Measurements from ENCODE around the gene FIGNL2. TPM values are rescaled to one million over a fixed set of nuclear protein-coding genes. Genes with fewer than 3 reads are reported as not detected.

The FIGNL2 gene
- total and polyA plus RNA-seq, 2 experiments from 2014 or later, result 1.1 to 5.2 TPM

DNA sequence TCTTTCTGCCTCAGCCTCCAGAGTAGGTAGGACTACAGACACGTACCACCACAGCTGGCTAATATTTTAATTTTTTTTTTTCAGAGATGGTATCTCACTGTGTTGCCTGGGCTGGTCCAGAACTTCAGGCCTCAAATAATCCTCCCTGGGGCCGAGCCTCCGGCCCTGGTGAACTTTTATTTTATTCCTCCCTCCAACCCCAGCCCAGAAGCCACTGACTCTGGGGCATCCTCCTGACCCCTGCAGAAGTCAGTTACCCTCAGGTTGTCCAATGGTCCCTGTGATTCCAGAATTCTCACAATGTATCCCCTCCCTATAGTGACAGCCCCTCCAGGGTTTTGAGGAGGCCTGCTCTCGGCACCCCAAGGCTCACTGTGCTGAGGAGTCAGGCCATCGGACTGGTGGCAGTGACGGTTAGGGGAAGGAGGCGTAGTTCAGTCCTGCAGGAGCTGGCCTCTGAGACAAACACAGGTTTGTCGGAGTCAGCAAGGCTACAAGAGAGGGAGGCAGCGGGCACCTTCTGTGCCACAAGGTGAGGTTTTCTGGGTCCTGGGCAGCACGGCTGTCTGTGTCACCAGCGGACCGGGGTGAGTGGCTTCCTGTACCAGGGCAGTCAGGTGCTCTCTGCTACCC, 19.4 kb upstream of the FIGNL2 start:
- no peaks in the 10 kb centered on the region for H3K9me2 ChIP-seq (ENCODE audit: insufficient read depth)
- peaks cover 40% of the 10 kb centered on the region for H3K27me3 Mint-ChIP-seq (ENCODE audit: insufficient read depth, low read depth, poor library complexity)
- peaks cover 68% of the 10 kb centered on the region for H3K4me1 Mint-ChIP-seq
- ATAC-seq (no peak), DNase-seq (ENCODE audit: low spot score) (no peak)
- TF ChIP-seq STAT1 (IDR thresholded peaks at IDR 0.05; ENCODE audit: unreplicated experiment) (no peak), POLR2AphosphoS5 (IDR thresholded peaks at IDR 0.05; ENCODE audit: low read depth) (no peak), EZH2 (IDR thresholded peaks at IDR 0.05; ENCODE audit: low read depth, unreplicated experiment) (no peak), JUNB (IDR thresholded peaks at IDR 0.05; ENCODE audit: unreplicated experiment) (no peak), NANOG (IDR thresholded peaks at IDR 0.05; ENCODE audit: borderline replicate concordance) (no peak), CREB1 (CRISPR knock-in tag; IDR thresholded peaks at IDR 0.05; ENCODE audit: low read depth) (no peak), ZNF114 (CRISPR knock-in tag; IDR thresholded peaks at IDR 0.05) (no peak), EZH2phosphoT487 (IDR thresholded peaks at IDR 0.05; ENCODE audit: unreplicated experiment) (no peak), ZNF331 (CRISPR knock-in tag; IDR thresholded peaks at IDR 0.05; ENCODE audit: low read depth) (no peak)
- TF ChIP-seq, protein P1, sequence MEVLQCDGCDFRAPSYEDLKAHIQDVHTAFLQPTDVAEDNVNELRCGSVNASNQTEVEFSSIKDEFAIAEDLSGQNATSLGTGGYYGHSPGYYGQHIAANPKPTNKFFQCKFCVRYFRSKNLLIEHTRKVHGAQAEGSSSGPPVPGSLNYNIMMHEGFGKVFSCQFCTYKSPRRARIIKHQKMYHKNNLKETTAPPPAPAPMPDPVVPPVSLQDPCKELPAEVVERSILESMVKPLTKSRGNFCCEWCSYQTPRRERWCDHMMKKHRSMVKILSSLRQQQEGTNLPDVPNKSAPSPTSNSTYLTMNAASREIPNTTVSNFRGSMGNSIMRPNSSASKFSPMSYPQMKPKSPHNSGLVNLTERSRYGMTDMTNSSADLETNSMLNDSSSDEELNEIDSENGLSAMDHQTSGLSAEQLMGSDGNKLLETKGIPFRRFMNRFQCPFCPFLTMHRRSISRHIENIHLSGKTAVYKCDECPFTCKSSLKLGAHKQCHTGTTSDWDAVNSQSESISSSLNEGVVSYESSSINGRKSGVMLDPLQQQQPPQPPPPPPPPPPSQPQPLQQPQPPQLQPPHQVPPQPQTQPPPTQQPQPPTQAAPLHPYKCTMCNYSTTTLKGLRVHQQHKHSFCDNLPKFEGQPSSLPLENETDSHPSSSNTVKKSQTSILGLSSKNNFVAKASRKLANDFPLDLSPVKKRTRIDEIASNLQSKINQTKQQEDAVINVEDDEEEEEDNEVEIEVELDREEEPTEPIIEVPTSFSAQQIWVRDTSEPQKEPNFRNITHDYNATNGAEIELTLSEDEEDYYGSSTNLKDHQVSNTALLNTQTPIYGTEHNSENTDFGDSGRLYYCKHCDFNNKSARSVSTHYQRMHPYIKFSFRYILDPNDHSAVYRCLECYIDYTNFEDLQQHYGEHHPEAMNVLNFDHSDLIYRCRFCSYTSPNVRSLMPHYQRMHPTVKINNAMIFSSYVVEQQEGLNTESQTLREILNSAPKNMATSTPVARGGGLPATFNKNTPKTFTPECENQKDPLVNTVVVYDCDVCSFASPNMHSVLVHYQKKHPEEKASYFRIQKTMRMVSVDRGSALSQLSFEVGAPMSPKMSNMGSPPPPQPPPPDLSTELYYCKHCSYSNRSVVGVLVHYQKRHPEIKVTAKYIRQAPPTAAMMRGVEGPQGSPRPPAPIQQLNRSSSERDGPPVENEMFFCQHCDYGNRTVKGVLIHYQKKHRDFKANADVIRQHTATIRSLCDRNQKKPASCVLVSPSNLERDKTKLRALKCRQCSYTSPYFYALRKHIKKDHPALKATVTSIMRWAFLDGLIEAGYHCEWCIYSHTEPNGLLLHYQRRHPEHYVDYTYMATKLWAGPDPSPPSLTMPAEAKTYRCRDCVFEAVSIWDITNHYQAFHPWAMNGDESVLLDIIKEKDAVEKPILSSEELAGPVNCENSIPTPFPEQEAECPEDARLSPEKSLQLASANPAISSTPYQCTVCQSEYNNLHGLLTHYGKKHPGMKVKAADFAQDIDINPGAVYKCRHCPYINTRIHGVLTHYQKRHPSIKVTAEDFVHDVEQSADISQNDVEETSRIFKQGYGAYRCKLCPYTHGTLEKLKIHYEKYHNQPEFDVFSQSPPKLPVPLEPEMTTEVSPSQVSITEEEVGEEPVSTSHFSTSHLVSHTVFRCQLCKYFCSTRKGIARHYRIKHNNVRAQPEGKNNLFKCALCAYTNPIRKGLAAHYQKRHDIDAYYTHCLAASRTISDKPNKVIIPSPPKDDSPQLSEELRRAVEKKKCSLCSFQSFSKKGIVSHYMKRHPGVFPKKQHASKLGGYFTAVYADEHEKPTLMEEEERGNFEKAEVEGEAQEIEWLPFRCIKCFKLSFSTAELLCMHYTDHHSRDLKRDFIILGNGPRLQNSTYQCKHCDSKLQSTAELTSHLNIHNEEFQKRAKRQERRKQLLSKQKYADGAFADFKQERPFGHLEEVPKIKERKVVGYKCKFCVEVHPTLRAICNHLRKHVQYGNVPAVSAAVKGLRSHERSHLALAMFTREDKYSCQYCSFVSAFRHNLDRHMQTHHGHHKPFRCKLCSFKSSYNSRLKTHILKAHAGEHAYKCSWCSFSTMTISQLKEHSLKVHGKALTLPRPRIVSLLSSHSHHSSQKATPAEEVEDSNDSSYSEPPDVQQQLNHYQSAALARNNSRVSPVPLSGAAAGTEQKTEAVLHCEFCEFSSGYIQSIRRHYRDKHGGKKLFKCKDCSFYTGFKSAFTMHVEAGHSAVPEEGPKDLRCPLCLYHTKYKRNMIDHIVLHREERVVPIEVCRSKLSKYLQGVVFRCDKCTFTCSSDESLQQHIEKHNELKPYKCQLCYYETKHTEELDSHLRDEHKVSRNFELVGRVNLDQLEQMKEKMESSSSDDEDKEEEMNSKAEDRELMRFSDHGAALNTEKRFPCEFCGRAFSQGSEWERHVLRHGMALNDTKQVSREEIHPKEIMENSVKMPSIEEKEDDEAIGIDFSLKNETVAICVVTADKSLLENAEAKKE (CRISPR knock-in tag; IDR thresholded peaks at IDR 0.05), result no peak
- TF ChIP-seq, protein P2, sequence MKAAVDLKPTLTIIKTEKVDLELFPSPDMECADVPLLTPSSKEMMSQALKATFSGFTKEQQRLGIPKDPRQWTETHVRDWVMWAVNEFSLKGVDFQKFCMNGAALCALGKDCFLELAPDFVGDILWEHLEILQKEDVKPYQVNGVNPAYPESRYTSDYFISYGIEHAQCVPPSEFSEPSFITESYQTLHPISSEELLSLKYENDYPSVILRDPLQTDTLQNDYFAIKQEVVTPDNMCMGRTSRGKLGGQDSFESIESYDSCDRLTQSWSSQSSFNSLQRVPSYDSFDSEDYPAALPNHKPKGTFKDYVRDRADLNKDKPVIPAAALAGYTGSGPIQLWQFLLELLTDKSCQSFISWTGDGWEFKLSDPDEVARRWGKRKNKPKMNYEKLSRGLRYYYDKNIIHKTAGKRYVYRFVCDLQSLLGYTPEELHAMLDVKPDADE (IDR thresholded peaks at IDR 0.05), result no peak
- TF ChIP-seq, protein P3, sequence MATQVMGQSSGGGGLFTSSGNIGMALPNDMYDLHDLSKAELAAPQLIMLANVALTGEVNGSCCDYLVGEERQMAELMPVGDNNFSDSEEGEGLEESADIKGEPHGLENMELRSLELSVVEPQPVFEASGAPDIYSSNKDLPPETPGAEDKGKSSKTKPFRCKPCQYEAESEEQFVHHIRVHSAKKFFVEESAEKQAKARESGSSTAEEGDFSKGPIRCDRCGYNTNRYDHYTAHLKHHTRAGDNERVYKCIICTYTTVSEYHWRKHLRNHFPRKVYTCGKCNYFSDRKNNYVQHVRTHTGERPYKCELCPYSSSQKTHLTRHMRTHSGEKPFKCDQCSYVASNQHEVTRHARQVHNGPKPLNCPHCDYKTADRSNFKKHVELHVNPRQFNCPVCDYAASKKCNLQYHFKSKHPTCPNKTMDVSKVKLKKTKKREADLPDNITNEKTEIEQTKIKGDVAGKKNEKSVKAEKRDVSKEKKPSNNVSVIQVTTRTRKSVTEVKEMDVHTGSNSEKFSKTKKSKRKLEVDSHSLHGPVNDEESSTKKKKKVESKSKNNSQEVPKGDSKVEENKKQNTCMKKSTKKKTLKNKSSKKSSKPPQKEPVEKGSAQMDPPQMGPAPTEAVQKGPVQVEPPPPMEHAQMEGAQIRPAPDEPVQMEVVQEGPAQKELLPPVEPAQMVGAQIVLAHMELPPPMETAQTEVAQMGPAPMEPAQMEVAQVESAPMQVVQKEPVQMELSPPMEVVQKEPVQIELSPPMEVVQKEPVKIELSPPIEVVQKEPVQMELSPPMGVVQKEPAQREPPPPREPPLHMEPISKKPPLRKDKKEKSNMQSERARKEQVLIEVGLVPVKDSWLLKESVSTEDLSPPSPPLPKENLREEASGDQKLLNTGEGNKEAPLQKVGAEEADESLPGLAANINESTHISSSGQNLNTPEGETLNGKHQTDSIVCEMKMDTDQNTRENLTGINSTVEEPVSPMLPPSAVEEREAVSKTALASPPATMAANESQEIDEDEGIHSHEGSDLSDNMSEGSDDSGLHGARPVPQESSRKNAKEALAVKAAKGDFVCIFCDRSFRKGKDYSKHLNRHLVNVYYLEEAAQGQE (IDR thresholded peaks at IDR 0.05; ENCODE audit: unreplicated experiment), result no peak
- TF ChIP-seq, protein P4, sequence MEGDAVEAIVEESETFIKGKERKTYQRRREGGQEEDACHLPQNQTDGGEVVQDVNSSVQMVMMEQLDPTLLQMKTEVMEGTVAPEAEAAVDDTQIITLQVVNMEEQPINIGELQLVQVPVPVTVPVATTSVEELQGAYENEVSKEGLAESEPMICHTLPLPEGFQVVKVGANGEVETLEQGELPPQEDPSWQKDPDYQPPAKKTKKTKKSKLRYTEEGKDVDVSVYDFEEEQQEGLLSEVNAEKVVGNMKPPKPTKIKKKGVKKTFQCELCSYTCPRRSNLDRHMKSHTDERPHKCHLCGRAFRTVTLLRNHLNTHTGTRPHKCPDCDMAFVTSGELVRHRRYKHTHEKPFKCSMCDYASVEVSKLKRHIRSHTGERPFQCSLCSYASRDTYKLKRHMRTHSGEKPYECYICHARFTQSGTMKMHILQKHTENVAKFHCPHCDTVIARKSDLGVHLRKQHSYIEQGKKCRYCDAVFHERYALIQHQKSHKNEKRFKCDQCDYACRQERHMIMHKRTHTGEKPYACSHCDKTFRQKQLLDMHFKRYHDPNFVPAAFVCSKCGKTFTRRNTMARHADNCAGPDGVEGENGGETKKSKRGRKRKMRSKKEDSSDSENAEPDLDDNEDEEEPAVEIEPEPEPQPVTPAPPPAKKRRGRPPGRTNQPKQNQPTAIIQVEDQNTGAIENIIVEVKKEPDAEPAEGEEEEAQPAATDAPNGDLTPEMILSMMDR (conservative IDR thresholded peaks at IDR 0.05; ENCODE audit: low read depth in 2 of 2), result no peak
- no peak overlapping the region for H2AFZ ChIP-seq
- H3K4me1 ChIP-seq (ENCODE audit: insufficient read depth), result peaks cover 65% of the 10 kb centered on the region
- H3K79me2 ChIP-seq (replicated peaks; ENCODE audit: insufficient read depth), result no peaks in the 10 kb centered on the region
- H3K36me3 Mint-ChIP-seq (ENCODE audit: low read depth), result no peaks in the 10 kb centered on the region
- H3K27me3 ChIP-seq (ENCODE audit: insufficient read depth), result peaks cover 49% of the 10 kb centered on the region
- no peak overlapping the region; the same call in 1 of the 2 replicates for H3K4me3 ChIP-seq
- H3K9me3 Mint-ChIP-seq, result no peaks in the 10 kb centered on the region; the same call in 2 of the 3 replicates
- H4K20me1 ChIP-seq (replicated peaks; ENCODE audit: insufficient read depth), result no peaks in the 10 kb centered on the region
- peaks cover 35% of the 10 kb centered on the region for H3F3A ChIP-seq (replicated peaks; ENCODE audit: low read depth)
- H3K36me3 ChIP-seq (ENCODE audit: insufficient read depth), result no peaks in the 10 kb centered on the region
- H3K4me2 ChIP-seq, result peak overlapping the region; percentile 96; the same call in 1 of the 2 replicates
- no peak overlapping the region for H3K27ac Mint-ChIP-seq
- H3K27ac ChIP-seq (ENCODE audit: low read depth), result no peak overlapping the region
- peak overlapping the region; percentile 75 for H3K4me3 Mint-ChIP-seq
